GM23338 (cell line): ENCODE data around the gene SPSB4. TPM values are rescaled to one million over a fixed set of nuclear protein-coding genes. Genes with fewer than 3 reads are reported as not detected.

ENCODE experiments used
- ATAC-seq: fragments of 200-7000 bp; cut with Tn5 transposase; 3 replicates; pipeline ENCODE4 v1.9.1; 2020
- DNase-seq: peaks from one replicate; pipeline ENCODE4 v3.0.0-alpha.2; 2015; ENCODE audit warnings: low spot score
- H2AFZ ChIP-seq: fragments of 200-600 bp; sonication (generic); 2 replicates; pipeline ENCODE4 v1.8.0; 2016; ENCODE audit warnings: antibody characterized with exemption, mild to moderate bottlenecking, moderate library complexity
- H3F3A ChIP-seq: fragments of 200-600 bp; sonication (generic); replicated peaks from 2 replicates; pipeline ENCODE4 v1.8.0; 2017; ENCODE audit warnings: antibody characterized with exemption, mixed run types, low read depth
- H3K27ac ChIP-seq: fragments of 200-600 bp; sonication (generic); 2 replicates; pipeline ENCODE4 v1.6.1; 2016; ENCODE audit warnings: low read depth
- H3K27me3 ChIP-seq: fragments of 200-600 bp; sonication (generic); 2 replicates; pipeline ENCODE4 v1.8.0; 2016; ENCODE audit warnings: mild to moderate bottlenecking, mixed run types, moderate library complexity; ENCODE audit not compliant: insufficient read depth
- H3K36me3 ChIP-seq: fragments of 200-600 bp; sonication (generic); 2 replicates; pipeline ENCODE4 v1.8.0; 2016; ENCODE audit warnings: mild to moderate bottlenecking; ENCODE audit not compliant: insufficient read depth
- H3K4me1 ChIP-seq: fragments of 200-600 bp; sonication (generic); 2 replicates; pipeline ENCODE4 v1.8.0; 2016; ENCODE audit warnings: mild to moderate bottlenecking, moderate library complexity; ENCODE audit not compliant: insufficient read depth
- H3K4me2 ChIP-seq: fragments of 200-600 bp; sonication (generic); 2 replicates; pipeline ENCODE4 v1.7.1; 2017; ENCODE audit warnings: mixed run types
- H3K4me3 ChIP-seq: fragments of 200-600 bp; sonication (generic); 2 replicates; pipeline ENCODE4 v1.6.1; 2016; ENCODE audit warnings: mixed run types
- H3K79me2 ChIP-seq: fragments of 200-600 bp; sonication (generic); replicated peaks from 2 replicates; pipeline ENCODE4 v1.8.0; 2017; ENCODE audit warnings: mild to moderate bottlenecking; ENCODE audit not compliant: insufficient read depth
- H3K9me2 ChIP-seq: fragments of 200-600 bp; sonication (generic); 2 replicates; pipeline ENCODE4 v1.8.0; 2017; ENCODE audit not compliant: insufficient read depth
- H4K20me1 ChIP-seq: fragments of 200-600 bp; sonication (generic); replicated peaks from 2 replicates; pipeline ENCODE4 v1.8.0; 2017; ENCODE audit warnings: mild to moderate bottlenecking; ENCODE audit not compliant: insufficient read depth
- H3K27ac Mint-ChIP-seq: 2 replicates; pipeline ENCODE4 v1.8.0; 2020; ENCODE audit warnings: inconsistent platforms, mild to moderate bottlenecking, moderate library complexity, mixed read lengths
- H3K27me3 Mint-ChIP-seq: 3 replicates; pipeline ENCODE4 v1.8.0; 2022; ENCODE audit warnings: low read depth, mild to moderate bottlenecking, moderate library complexity, mixed read lengths, inconsistent platforms; ENCODE audit not compliant: insufficient read depth, poor library complexity
- H3K36me3 Mint-ChIP-seq: 3 replicates; pipeline ENCODE4 v1.8.0; 2021; ENCODE audit warnings: low read depth, mild to moderate bottlenecking, inconsistent platforms, moderate library complexity, mixed read lengths
- H3K4me1 Mint-ChIP-seq: 3 replicates; pipeline ENCODE4 v1.8.0; 2020; ENCODE audit warnings: mild to moderate bottlenecking, inconsistent platforms, mixed read lengths
- H3K4me3 Mint-ChIP-seq: 3 replicates; pipeline ENCODE4 v1.8.0; 2021; ENCODE audit warnings: moderate library complexity, mild to moderate bottlenecking, inconsistent platforms, mixed read lengths
- H3K9me3 Mint-ChIP-seq: 3 replicates; pipeline ENCODE4 v1.8.0; 2020; ENCODE audit warnings: moderate library complexity, mild to moderate bottlenecking, inconsistent platforms, mixed read lengths
- CREB1 ChIP-seq: fragments of 250-450 bp; sonication (Bioruptor Pico); IDR thresholded peaks from 2 replicates; pipeline ENCODE4 v1.5.0; 2020; ENCODE audit warnings: low read depth, mild to moderate bottlenecking, moderate library complexity
- NANOG ChIP-seq: IDR thresholded peaks from 2 replicates; pipeline ENCODE4 v1.6.1; 2016; ENCODE audit warnings: antibody characterized with exemption, borderline replicate concordance
- STAT1 ChIP-seq: IDR thresholded peaks from one replicate; pipeline ENCODE4 v1.6.1; 2016; ENCODE audit warnings: antibody characterized with exemption; ENCODE audit not compliant: unreplicated experiment
- ZNF114 ChIP-seq: fragments of 250-450 bp; sonication (Bioruptor Pico); IDR thresholded peaks from 2 replicates; pipeline ENCODE4 v1.5.0; 2020; ENCODE audit warnings: mild to moderate bottlenecking, moderate library complexity
- polyA plus RNA-seq: library from polyadenylated mRNA; unstranded; fragments of >200 nt; fragmentation: Nextera tagmentation; extraction: Ambion mirVana; gene quantifications from 2 replicates; pipeline ENCODE4 v1.2.1, GENCODE V29; 2016
- total RNA-seq: library from RNA; depleted of rRNA; stranded (reverse); fragments of >200 nt; shearing (Covaris generic); gene quantifications from 2 replicates; pipeline ENCODE4 v1.2.3, GENCODE V29; 2014
- TF ChIP-seq, protein P1 (sequence below): fragments of 250-450 bp; sonication (Bioruptor Pico); IDR thresholded peaks from 2 replicates; pipeline ENCODE4 v1.5.0; 2020; ENCODE audit warnings: mild to moderate bottlenecking, moderate library complexity

SPSB4 gene
- total and polyA plus RNA-seq, 2 experiments from 2014 or later, result 6.7 to 25.9 TPM

DNA sequence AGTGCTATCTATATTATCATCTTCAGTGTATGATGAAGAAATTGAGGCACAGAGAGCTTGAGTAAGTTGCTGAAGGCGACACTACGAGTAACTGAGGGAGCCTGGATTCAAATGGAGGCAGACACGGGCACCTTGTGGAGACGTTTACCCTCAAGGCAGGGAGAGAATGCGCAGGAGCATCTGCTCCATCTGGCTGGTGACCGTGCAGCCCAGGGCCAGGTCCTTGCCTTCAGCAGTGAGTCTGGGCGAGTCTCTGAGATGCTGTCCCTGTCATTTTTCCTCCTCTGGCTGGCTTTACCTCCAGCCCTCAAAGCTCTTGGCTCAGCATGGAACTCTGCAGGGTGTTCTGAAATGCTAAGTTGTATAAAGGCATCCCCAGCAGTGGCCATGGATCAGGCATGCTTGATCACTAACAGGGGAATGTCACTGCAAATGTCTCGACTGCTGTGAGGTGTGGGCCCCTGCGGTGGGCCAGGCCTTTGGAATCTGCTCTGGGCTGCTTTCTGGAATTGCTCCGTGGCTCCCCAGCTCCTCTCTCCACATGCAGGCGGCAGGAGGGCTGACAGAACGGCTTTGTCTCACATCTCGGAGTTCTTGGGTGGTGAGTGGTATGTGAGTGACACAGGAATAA, 19.7 kb downstream of the SPSB4 start:
- Mint-ChIP-seq H3K27ac (peak overlapping the region; percentile 66; the same call in 1 of the 2 replicates), H3K36me3 (peaks cover 11% of the 10 kb centered on the region), H3K4me3 (peak overlapping the region; percentile 53), H3K27me3 (peaks cover 36% of the 10 kb centered on the region), H3K4me1 (peaks cover 71% of the 10 kb centered on the region), H3K9me3 (no peaks in the 10 kb centered on the region; the same call in 2 of the 3 replicates)
- H3K27ac ChIP-seq, result peak overlapping the region; percentile 48; the same call in 1 of the 2 replicates
- no peaks in the 10 kb centered on the region for H3K9me2 ChIP-seq
- H3K27me3 ChIP-seq, result no peaks in the 10 kb centered on the region
- ATAC-seq, result peak; percentile 90
- no peaks in the 10 kb centered on the region; the same call in 1 of the 2 replicates for H4K20me1 ChIP-seq
- peaks cover 61% of the 10 kb centered on the region for H3K4me1 ChIP-seq
- no peak overlapping the region for H2AFZ ChIP-seq
- no peaks in the 10 kb centered on the region for H3K36me3 ChIP-seq
- no peak overlapping the region; the same call in 1 of the 2 replicates for H3K4me3 ChIP-seq
- peak overlapping the region; percentile 53 for H3K4me2 ChIP-seq
- peaks cover 9% of the 10 kb centered on the region for H3F3A ChIP-seq
- peak; percentile 93 for DNase-seq
- peak; percentile 49; the same call in 1 of the 2 replicates for TF ChIP-seq CREB1 (CRISPR knock-in tag)
- 0 out of 2 replicates have a peak, but pooled peaks have one; percentile 35 for TF ChIP-seq ZNF114 (CRISPR knock-in tag)
- TF ChIP-seq STAT1, result no peak
- TF ChIP-seq, protein P1, sequence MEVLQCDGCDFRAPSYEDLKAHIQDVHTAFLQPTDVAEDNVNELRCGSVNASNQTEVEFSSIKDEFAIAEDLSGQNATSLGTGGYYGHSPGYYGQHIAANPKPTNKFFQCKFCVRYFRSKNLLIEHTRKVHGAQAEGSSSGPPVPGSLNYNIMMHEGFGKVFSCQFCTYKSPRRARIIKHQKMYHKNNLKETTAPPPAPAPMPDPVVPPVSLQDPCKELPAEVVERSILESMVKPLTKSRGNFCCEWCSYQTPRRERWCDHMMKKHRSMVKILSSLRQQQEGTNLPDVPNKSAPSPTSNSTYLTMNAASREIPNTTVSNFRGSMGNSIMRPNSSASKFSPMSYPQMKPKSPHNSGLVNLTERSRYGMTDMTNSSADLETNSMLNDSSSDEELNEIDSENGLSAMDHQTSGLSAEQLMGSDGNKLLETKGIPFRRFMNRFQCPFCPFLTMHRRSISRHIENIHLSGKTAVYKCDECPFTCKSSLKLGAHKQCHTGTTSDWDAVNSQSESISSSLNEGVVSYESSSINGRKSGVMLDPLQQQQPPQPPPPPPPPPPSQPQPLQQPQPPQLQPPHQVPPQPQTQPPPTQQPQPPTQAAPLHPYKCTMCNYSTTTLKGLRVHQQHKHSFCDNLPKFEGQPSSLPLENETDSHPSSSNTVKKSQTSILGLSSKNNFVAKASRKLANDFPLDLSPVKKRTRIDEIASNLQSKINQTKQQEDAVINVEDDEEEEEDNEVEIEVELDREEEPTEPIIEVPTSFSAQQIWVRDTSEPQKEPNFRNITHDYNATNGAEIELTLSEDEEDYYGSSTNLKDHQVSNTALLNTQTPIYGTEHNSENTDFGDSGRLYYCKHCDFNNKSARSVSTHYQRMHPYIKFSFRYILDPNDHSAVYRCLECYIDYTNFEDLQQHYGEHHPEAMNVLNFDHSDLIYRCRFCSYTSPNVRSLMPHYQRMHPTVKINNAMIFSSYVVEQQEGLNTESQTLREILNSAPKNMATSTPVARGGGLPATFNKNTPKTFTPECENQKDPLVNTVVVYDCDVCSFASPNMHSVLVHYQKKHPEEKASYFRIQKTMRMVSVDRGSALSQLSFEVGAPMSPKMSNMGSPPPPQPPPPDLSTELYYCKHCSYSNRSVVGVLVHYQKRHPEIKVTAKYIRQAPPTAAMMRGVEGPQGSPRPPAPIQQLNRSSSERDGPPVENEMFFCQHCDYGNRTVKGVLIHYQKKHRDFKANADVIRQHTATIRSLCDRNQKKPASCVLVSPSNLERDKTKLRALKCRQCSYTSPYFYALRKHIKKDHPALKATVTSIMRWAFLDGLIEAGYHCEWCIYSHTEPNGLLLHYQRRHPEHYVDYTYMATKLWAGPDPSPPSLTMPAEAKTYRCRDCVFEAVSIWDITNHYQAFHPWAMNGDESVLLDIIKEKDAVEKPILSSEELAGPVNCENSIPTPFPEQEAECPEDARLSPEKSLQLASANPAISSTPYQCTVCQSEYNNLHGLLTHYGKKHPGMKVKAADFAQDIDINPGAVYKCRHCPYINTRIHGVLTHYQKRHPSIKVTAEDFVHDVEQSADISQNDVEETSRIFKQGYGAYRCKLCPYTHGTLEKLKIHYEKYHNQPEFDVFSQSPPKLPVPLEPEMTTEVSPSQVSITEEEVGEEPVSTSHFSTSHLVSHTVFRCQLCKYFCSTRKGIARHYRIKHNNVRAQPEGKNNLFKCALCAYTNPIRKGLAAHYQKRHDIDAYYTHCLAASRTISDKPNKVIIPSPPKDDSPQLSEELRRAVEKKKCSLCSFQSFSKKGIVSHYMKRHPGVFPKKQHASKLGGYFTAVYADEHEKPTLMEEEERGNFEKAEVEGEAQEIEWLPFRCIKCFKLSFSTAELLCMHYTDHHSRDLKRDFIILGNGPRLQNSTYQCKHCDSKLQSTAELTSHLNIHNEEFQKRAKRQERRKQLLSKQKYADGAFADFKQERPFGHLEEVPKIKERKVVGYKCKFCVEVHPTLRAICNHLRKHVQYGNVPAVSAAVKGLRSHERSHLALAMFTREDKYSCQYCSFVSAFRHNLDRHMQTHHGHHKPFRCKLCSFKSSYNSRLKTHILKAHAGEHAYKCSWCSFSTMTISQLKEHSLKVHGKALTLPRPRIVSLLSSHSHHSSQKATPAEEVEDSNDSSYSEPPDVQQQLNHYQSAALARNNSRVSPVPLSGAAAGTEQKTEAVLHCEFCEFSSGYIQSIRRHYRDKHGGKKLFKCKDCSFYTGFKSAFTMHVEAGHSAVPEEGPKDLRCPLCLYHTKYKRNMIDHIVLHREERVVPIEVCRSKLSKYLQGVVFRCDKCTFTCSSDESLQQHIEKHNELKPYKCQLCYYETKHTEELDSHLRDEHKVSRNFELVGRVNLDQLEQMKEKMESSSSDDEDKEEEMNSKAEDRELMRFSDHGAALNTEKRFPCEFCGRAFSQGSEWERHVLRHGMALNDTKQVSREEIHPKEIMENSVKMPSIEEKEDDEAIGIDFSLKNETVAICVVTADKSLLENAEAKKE (CRISPR knock-in tag), result peak; percentile 79
- TF ChIP-seq NANOG, result peak; percentile 61; the same call in 1 of the 2 replicates
- no peaks in the 10 kb centered on the region; the same call in 1 of the 2 replicates for H3K79me2 ChIP-seq
